ENCODE data around the gene CD9.
A peak's percentile ranks its signal among the peaks of the same experiment; 100 is the strongest.
"Not testable (repeated sequence)": the region's sequence is repeated elsewhere in the genome, so short reads cannot be mapped to it uniquely, and the experiment has no call there.

Gene CD9, protein sequence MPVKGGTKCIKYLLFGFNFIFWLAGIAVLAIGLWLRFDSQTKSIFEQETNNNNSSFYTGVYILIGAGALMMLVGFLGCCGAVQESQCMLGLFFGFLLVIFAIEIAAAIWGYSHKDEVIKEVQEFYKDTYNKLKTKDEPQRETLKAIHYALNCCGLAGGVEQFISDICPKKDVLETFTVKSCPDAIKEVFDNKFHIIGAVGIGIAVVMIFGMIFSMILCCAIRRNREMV

DNA sequence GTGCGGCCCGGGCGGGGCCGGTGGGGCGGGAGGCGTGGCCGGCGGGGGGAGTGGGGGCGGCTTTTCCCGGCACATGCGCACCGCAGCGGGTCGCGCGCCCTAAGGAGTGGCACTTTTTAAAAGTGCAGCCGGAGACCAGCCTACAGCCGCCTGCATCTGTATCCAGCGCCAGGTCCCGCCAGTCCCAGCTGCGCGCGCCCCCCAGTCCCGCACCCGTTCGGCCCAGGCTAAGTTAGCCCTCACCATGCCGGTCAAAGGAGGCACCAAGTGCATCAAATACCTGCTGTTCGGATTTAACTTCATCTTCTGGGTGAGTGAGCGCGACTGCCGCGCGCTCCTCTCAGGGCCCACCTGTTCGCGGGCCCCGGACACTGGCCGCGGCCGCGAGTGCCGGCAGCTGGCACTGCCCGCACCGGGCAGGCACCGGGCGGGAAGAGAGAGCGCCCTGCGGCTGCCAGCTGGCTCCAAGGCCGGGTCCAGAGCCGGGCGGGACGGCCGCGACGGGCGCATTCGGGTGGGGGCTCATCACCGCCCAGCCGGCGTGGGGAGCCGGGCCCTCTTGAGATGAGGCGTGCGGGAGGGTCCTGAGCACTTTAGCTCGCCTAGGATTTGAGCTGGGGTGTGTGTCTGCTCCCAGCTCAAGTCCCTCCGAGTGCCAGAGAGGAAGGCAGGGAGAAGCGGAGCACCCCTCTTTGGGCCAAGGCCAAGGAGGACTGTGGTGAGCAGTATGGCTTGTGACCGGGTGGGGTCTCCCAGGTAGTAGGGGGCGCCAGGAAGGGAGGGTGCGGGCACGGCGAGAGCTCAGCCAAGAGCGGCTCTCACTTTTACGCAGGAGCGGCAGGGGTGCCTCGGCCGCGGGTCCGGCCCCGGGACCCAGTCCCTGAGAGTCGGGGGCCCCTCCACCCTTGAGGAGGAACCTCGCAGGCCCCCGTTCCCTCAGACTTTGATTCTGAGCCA is at the start of gene CD9:
CD9 (plus strand) TSS at position 145 of the 957 bp plus-strand sequence; CDS start at position 245, 100 bp downstream.
- DNase-seq: no peak

DNA sequence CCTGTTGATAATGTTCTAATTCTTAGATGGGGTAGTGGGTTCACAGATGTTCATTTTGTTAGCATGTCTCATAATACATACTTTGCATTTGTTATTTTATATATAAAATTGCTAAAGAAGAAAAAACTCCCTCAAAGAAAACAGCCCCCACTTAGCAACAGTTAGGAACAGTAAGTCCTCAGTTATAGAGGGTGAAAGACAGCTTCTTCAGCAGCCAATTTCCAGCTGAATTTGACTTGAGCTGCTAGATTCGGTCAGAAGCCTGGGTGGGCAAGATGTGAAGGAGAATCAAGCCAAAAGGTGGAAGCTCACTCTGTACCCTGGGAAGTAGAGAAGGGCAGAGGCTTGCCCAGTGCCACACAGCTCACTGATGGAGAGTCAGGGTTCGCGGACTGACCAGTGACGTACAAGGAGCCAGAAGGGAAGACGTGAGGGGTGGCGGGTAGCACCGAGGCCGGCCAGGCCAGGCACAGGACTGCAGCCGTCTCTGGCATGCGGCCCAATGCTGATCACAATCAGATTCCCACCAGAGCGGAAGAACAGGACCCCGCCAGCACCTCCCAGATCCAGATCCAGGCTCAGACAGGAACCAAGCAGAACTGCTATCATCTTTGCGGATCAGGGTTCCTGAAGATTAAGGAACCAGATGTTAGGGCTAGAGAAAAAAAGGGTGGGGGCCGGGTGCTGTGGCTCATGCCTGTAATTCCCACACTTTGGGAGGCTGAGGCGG is 45.3 kb upstream of the CD9 start:
- no peak for DNase-seq

DNA sequence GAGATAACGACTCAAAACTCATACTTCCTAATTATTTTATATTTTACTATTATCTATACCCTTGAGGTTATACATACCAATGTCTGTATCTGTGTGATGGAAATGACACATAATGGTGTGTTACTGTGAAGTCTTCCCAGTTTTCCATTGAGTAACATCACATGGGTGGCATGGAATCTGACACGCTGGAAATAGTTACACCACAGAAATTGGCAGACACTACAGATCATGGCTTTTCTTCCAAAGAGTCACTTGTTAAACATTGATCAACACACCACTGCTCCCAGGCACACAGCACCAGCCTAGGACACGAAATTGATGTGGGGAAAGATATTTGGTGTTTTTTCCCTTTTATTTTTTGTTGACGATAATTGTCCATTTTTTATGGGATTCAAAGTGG is 42.7 kb upstream of the CD9 start:
- DNase-seq: no peak

DNA sequence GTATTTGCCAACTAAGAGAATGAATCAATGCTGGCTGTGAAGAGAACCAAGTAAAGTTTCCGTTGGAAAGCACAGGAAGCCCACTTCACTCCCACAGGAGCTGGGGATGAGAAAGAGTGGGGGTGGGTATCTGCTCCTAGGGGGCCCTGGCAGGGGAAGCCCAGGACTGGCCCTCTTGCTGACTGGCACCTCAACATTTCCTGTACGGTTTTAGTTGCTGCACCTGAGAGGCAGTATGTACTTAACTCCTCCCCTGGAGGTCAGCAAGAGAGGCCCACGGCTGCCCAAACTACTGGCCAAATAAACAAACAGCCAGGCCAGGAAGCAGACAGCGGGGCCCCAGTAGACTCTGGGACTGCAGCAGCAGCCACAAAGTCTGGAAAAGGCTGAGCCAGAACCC is 41.9 kb upstream of the CD9 start:
- no peak for DNase-seq

DNA sequence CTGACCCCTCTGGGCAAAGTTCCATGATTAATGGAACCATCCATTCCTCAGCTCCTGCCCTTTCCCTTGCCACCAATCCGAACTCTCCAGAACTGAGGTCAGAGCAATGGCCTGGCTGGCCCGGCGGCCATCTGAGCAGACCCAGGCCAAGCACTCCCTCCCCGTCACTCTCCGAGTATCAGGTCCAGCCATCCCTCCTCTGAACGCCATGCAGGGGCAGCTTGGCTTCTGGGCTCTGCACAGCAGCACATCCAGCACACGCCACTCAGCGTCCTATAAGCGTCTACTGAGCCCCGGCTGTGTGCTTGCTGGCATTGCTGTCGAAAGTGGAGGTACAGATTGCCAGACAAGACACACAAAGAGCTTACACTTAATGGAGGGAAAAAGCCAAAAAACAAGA is 41.5 kb upstream of the CD9 start:
- DNase-seq: no peak

DNA sequence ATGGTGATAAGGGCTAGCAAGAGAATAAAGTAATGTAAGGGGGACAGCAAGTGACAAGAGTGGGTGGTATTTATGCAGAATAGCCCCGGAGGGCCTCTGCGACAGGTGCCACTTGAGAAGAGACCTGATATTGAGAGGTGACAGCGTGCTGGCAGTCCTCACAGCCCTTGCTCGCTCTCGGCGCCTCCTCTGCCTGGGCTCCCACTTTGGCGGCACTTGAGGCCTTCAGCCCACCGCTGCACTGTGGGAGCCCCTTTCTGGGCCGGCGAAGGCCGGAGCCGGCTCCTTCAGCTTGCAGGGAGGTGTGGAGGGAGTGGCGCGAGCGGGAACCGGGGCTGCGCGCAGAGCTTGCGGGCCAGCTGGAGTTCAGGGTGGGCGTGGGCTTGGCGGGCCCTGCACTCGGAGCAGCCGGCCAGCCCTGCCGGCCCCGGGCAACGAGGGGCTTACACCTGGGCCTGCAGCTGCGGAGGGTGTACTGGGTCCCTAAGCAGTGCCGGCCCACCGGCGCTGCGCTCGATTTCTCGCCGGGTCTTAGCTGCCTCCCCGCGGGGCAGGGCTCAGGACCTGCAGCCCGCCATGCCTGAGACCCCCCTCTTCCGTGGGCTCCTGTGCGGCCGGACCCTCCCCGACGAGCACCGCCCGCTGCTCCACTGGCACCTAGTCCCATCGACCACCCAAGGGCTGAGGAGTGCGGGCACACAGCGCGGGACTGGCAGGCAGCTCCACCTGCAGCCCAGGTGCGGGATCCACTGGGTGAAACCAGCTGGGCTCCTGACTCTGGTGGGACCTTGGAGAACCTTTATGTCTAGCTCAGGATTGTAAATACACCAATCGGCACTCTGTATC is 40.8 kb upstream of the CD9 start:
- DNase-seq: not testable (repeated sequence)

DNA sequence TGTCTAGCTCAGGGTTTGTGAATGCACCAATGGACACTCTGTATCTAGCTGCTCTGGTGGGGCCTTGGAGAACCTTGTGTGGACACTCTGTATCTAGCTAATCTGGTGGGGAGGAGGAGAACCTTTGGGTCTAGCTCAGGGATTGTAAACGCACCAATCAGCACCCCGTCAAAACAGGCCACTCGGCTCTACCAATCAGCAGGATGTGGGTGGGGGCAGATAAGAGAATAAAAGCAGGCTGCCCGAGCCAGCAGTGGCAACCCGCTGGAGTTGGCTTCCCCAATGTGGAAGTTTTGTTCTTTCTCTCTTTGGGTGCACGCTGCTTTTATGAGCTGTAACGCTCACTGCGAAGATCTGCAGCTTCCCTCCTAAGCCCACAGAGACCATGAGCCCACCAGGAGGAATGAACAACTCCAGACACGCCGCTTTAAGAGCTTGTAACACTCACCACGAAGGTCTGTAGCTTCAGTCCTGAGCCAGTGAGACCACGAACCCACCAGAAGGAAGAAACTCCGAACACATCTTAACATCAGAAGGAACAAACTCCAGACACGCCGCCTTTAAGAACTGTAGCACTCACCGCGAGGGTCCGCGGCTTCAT is 40.1 kb upstream of the CD9 start:
- DNase-seq: not testable (repeated sequence)

DNA sequence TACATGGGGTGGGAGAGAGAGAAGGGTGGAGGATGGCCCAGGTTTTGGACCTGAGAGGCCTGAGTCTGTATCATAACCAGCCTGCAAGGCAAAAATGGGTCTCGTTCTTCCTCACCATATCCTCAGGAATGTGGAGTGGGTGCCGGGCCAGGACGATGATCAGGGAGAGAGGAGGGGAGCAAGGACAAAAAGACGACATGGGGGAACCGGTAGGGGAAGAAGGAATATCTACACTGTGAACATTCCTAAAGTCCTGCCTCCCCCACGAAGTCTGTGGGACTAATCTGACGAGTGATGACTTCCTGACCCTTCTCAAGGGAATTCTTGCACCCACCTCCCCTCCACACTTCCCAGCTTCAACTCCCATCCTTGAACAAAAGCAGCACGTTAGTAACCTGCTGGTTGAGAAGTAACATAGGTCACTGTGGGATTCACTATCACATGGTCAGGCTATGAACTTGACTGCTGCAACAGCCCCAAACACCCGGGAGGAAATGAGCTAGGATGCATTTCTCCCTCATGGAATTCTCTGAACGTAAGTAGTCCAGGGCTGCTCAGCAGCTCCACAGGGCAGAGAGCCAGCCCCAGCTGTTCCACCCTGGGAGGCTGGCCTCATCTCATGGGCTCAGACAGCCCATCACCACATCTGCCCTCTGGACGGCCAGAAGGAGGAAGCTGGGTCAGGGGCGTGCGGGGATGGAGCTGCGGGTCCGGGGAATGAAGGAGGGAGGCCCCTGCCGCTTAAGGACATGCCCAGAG is 38.9 kb upstream of the CD9 start:
- no peak for DNase-seq

DNA sequence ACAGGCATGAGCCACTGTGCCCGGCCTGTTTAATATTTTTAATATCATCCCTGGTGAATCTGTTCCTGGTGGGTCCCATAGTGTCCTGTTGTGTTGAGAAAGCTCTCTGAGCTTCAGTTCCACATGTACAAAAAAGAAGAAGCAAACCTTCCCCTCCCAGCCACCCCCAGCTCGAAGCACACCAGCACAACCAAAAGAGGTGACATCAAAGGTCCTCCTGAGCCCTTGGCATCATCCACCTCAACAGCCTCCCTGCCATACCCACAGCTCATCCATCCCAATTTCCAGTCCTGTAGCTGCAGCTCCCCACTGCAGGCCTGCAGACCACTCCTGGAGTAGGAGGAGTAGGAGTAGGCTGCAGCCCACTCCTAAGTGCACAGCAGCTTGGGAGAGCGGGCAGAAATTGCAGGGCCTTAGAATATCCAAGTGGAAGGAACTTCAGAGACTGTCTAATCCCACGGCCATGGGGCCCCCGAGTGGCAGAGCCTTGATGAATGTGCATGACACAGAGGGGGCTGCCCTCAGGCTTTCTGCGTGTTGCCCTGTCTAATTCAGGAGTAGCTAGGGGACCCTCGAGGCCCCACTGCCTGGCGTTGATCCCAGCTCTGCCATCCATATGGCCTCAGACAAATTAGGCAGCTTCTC is 36.7 kb upstream of the CD9 start:
- DNase-seq: no peak

DNA sequence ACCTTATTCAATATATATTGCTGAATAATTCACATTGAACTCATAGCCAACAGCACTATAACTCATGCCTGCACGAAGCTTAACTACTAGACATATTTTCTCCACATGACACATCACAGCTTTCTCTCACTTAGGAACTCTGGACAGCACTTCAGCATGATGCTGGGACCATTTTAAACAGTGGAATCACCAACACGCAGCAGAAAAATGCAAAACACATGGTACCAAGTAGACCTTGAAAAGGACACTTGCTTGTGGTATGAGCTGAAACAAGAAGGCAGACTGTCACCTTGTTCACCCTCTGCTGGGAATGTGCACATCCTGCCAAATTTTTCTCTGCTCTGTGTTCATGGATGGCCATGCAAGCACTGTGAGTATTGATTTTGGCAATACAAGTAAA is 34.8 kb upstream of the CD9 start:
- no peak for DNase-seq

DNA sequence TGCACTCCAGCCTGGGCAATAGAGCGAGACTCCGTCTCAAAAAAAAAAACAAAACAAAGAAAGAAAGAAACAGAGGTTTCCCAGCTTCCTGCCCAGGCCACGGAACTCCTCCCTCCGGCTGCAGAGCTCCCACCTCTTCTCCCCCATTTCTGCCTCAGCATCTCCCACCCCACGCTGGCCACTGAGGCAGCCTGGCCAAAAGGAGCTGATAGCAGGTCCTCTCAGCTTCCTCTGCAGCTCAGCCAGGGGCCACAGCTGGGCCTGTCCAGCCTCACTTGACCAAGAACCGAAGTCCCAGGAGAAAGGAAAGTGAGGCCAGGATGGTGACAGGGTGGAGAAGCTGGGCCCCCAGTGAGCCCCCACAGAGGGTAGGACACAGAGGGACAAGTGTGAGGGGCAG is 33.4 kb upstream of the CD9 start:
- no peak for DNase-seq

DNA sequence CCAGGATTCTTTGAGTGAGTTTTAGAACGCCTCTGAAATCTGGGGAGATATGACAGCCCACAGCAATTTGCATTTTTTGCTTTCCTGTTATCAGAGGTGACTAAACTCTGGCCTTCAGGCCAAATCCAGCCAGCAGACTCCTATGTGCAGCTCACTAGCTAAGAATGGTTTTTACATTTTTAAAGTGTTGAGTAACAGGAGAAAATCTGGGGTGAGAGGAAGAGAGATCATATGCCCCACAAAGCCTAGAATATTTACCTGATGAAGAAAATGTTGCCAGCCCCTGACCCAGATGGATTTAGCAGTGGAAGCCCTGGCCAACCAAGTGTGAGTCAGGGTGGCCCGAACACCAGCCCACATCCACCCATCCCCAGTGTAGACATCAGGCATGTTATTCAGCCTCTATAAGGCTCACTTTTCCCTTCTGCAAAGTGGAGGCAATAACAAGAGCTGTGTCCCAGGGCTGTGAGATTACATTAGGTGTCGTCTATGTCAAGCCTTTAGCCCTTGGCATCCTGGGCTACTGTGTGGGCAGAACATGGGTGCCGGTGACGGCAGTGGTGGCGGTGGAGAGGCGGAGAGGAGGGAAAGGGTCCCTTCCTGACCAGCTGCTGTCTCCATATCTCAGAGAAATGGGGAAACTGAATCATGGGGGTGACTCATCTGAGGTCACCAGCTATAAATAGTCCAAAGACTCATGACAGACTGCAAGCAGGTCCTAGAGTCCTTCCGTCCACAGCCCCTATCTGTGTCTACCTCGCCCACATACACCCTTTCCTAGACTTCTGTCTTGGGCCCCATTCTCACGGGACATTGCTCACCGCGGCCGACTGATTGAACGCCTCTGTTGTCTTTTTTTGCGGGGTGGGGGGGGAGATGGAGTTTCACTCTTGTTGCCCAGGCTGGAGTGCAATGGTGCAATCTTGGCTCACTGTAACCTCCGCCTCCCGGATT is 32.6 kb upstream of the CD9 start:
- DNase-seq: peak; percentile 52

DNA sequence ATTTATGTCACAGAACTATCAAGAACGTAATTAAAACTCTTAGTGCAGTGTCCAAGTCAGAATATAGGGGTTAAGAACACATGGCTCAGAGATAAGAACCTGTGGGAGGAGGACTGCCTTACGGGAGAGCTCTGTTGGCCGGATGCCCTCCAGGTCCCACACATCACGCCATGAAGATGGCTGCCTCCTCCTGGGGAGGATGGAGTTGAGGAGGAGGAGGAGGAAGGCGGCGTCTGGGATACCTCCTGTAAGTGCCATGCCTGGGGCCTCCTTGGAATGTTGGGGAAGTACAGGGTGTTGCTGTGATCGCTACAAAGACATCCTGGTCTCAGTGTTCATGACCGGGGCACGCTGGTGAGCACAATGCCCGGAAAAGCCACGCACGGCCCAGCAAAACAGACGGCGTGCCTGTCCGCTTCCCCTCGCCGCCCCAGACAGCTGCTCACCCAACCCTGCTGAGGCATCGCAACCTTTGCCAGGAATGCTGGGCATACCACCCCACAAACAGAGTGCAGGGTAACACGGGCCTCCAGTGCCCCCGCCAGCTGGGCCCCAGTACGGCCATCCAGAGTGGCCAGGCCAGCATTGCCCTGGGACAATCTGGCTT is 28.7 kb upstream of the CD9 start:
- no peak for DNase-seq

DNA sequence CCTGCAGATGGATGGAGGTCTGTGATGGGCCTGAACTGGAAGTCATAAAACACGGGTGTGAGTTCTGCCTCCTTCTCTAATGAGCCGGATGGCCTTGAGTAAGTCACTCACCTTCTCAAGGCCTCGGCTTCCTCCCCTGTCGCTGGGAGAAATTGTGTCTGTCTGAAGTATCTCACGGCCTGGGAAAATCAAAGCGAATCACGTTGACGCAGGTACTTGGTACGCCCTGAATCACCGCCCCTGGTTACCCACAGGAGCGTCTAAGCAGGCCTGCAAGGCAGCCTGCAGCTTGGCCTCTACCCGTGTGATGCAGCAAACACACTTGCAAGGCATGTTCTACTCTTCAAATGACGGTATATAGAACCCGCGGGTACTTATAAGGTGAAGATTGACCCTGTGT is 28.1 kb upstream of the CD9 start:
- DNase-seq: no peak

DNA sequence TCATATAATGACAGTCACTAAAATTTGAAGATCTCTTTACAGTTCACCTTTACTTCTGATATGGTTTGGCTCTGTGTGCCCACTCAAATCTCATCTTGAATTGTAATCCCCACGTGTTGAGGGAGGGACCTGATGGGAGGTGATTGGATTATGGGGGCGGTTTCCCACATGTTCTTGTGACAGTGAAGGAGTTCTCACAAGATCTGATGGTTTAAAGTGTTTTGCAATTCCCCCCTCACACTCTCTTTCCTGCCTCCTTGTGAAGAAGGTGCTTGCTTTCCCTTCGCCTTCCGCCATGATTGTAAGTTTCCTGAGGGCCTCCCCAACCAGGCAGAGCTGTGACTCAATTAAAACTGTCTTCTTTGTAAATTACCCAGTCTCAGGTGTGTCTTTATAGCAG is 27.3 kb upstream of the CD9 start:
- DNase-seq: no peak

DNA sequence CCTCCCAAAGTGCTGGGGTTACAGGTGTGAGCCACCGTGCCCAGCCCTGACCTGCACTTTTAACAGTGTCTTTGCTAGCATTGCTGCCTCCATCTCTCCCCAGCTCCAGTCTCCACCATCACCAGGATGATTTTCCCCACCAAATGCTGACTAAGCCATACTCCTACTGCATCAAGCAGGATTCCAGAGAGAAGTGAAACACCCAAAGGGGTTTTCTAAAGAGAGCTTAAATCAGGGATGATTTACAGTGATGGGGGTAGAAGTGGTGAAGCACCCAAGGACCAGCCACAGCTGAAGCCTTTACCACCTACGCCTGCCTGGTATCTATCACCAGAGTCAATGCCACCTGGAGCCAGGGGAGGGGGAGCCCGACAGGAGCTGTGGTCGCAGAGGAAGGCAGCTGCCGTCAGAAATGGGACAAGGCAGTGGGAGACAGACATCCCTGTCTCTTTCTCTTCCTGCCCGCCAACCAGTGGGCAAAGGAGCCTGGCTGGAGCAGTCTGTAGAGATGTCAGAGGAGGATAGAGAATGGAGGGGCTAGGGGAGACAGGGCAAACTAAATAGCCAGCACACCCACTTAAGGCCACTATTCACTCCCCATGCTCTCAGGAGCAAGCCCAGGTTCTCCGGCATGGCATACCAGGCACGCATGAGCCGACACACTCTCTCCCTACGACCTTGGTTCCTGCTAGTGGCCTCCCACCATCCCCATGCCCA is 22.4 kb upstream of the CD9 start:
- DNase-seq: no peak

DNA sequence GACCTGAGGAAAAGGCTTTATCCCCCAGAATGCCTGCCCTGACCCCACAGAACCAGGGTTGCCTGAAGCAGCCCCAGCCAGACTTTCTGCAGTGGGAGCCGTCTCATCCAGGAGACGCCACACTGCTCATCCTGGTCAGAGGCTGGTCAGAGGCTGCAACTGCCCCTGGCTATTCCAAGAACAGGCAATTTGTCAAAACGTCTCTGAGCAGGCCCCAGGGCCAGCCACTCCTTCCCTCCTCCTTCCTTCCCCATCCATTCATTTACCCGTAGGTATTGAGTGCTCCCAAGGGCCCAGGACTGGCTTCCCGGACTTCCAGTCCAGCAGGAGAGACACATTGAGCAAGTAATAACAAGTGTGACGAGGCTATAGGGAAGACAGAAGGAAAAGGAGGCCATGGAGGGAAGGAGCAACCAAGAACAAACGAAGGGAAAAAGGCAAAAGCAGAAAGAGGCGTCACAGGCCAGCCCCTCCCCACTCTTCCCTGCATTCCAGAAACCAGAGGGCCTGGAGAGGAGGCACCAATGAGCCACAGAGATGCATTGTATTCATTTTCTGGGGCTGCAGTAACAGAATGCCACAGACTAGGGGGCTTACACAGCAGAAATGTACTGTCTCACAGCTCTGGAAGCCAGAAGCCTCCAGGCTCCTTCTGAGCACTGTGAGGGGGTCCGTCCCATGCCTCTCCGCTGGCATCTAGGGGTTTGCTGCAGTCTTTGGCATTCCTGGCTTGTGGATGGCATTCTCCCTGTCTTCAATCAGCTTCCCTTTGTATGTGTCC is 21.0 kb upstream of the CD9 start:
- DNase-seq: no peak

Data from GOT3 (cell line).